ENCODE measurements around the gene DLEC1.

- no peak for TF ChIP-seq CTCF (IDR thresholded peaks at IDR 0.05; ENCODE audit: insufficient read depth, low read length, poor library complexity, severe bottlenecking)
- no peak for TF ChIP-seq EZH2phosphoT487 (conservative IDR thresholded peaks at IDR 0.05; ENCODE audit: low read length)
Observed at GRCh38 chr3:38163841-38164642, 125.0 kb downstream of the DLEC1 start.

Data from SU-DHL-6 (cell line).